NT2/D1 (cell line): ENCODE measurements around the gene ARF1.

Experiments
- SUZ12 ChIP-seq: IDR thresholded peaks from 2 replicates; pipeline ENCODE4 v1.6.1; 2011; ENCODE audit not compliant: insufficient read length, insufficient read depth; ENCODE audit errors: extremely low read depth
- YY1 ChIP-seq: IDR thresholded peaks from 2 replicates; pipeline ENCODE4 v1.6.1; 2011; ENCODE audit not compliant: insufficient read length, insufficient read depth

GRCh38 chr1:228068359-228068758 lies 14.1 kb upstream of the ARF1 start:
- no peak for TF ChIP-seq YY1
- TF ChIP-seq SUZ12 = no peak
